ENCODE results near the gene TDO2. TPM values are rescaled to one million over a fixed set of nuclear protein-coding genes. Genes with fewer than 3 reads are reported as not detected.
"Not testable (repeated sequence)": the region's sequence is repeated elsewhere in the genome, so short reads cannot be mapped to it uniquely, and the experiment has no call there.

TDO2 gene
- total and polyA plus RNA-seq, 2 of the 13 experiments (the other 11 are each of a cell fraction or from before 2014, with no cell fraction given), result not detected

DNA sequence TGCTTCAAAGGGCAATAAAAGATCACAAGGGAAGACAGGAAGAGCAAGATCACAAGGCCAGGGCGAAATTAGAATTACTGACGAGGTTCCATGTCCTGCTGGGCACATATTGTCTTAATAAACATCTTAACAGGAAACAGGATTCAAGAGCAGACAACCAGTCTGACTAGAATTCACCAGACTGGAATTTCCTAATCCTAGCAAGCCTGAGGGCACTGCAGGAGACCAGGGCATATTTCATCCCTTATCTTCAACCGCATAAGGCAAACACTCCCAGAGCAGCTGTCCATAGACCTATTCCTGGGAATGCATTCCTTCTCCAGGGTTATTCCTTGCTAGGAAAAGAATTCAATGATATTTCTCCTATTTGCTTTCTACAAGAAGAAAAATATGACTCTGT, 12.4 kb upstream of the TDO2 start (continued):
- TF ChIP-seq, protein P1, sequence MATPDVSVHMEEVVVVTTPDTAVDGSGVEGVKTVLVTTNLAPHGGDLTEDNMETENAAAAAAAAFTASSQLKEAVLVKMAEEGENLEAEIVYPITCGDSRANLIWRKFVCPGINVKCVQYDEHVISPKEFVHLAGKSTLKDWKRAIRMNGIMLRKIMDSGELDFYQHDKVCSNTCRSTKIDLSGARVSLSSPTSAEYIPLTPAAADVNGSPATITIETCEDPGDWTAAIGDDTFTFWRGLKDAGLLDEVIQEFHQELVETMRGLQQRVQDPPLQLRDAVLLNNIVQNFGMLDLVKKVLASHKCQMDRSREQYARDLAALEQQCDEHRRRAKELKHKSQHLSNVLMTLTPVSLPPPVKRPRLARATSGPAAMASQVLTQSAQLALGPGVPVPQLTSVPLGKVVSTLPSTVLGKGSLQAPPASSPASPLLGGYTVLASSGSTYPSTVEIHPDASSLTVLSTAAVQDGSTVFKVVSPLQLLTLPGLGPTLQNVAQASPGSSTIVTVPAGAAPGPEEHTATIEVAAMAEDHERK (CRISPR knock-in tag; IDR thresholded peaks at IDR 0.05; ENCODE audit: low read depth), result no peak
- TF ChIP-seq ZMAT3 (CRISPR knock-in tag; conservative IDR thresholded peaks at IDR 0.05), result no peak

DNA sequence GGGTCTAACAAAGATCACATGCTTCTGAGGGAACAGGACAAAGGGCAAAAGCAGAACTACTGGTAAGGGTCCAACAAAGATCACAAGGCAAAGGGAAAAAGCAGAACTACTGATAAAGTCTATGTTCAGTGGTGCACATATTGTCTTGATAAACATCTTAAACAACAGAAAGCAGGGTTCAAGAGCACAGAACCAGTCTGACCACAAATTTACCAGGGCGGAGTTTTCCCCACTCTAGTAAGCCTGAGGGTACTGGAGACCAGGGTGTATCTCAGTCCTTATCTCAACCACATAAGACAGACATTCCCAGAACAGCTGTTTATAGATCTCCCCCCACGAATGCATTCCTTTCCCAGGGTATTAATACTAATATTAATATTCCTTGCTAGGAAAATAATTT, 5.1 kb upstream of the TDO2 start:
- FAIRE-seq; H3K9ac ChIP-seq (ENCODE audit: insufficient read depth, low read depth, low read length); DNase-seq (ENCODE audit: low spot score); H3K79me2 ChIP-seq (ENCODE audit: insufficient read depth, low read length); in situ Hi-C loops (cut with HindIII; ENCODE audit: extremely low pct_ligation_motif_present, low pct_unique_long_range_greater_than_20kb); CTCF ChIA-PET (ENCODE audit: low intra/inter-chr PET ratio, low total read pairs); H3K9me3 ChIP-seq (ENCODE audit: low read length); ATAC-seq; H3K4me3 ChIP-seq (replicated peaks in 1 of 3; ENCODE audit: insufficient read depth in 1 of 3, low read depth in 2 of 3, low read length in 3 of 3); H2AFZ ChIP-seq (ENCODE audit: low read length); POLR2A ChIA-PET; intact Hi-C loops (cut with micrococcal nuclease; ENCODE audit: unreplicated experiment); H4K20me1 ChIP-seq (ENCODE audit: insufficient read depth, low read length); H3K4me1 ChIP-seq (ENCODE audit: insufficient read depth, low read length); H3K4me2 ChIP-seq (ENCODE audit: low read depth, low read length); BruUV-seq (replicated peaks); H3K27me3 ChIP-seq (ENCODE audit: control insufficient read depth in 1 of 2, insufficient read depth in 2 of 2, low read length in 2 of 2); H3K27ac ChIP-seq (ENCODE audit: extremely low read length, insufficient read depth, low read length); H3K36me3 ChIP-seq (replicated peaks in 1 of 2; ENCODE audit: control insufficient read depth in 1 of 2, insufficient read depth in 2 of 2, low read length in 2 of 2): not testable (repeated sequence)
- 44% methylated on average over 2 of the region's 2 CpGs for WGBS (ENCODE audit: low lambda C conversion rate)

DNA sequence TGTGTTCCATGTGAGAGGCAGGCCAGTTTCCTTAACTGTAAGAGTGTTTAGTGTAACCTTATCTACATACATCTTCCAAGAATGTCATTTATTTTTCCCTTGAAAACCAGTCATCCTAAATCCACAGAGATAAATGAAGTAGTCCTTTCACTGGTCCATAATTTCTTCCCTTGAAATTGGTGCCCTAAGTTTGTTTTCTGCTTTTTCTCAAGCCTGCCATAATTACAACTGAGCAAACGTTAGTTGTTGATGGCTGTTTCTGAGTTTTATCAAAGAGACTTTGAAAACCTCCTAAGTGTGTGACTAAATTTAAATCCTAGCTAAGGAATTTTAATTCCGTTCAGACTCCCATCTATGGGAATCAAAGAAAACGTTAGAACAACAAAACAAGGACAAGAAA, 3.6 kb upstream of the TDO2 start:
- in situ Hi-C loops (cut with HindIII; ENCODE audit: extremely low pct_ligation_motif_present, low pct_unique_long_range_greater_than_20kb) (no loop called here), intact Hi-C loops (cut with micrococcal nuclease; ENCODE audit: unreplicated experiment) (no loop called here)
- Histone ChIP-seq H3K27ac (ENCODE audit: extremely low read length, insufficient read depth, low read length) (no peak overlapping the region), H3K36me3 (replicated peaks in 1 of 2; ENCODE audit: control insufficient read depth in 1 of 2, insufficient read depth in 2 of 2, low read length in 2 of 2) (no peaks in the 10 kb centered on the region), H3K4me3 (replicated peaks in 1 of 3; ENCODE audit: insufficient read depth in 1 of 3, low read depth in 2 of 3, low read length in 3 of 3) (no peak overlapping the region), H3K9ac (ENCODE audit: insufficient read depth, low read depth, low read length) (no peak overlapping the region), H2AFZ (ENCODE audit: low read length) (no peak overlapping the region), H3K4me1 (ENCODE audit: insufficient read depth, low read length) (no peaks in the 10 kb centered on the region), H3K9me3 (ENCODE audit: low read length) (no peaks in the 10 kb centered on the region), H3K27me3 (ENCODE audit: control insufficient read depth in 1 of 2, insufficient read depth in 2 of 2, low read length in 2 of 2) (no peaks in the 10 kb centered on the region), H3K79me2 (ENCODE audit: insufficient read depth, low read length) (no peaks in the 10 kb centered on the region), H3K4me2 (ENCODE audit: low read depth, low read length) (no peak overlapping the region), H4K20me1 (ENCODE audit: insufficient read depth, low read length) (no peaks in the 10 kb centered on the region)
- TF ChIP-seq ZSCAN29 (CRISPR knock-in tag; conservative IDR thresholded peaks at IDR 0.05), result no peak
- TF ChIP-seq TCF7 (IDR thresholded peaks at IDR 0.05; ENCODE audit: low read depth), result no peak
- no peak for TF ChIP-seq NR2F1 (CRISPR knock-in tag; IDR thresholded peaks at IDR 0.05)
- TF ChIP-seq ZNF20 (CRISPR knock-in tag; IDR thresholded peaks at IDR 0.05), result no peak
- TF ChIP-seq, protein P2, sequence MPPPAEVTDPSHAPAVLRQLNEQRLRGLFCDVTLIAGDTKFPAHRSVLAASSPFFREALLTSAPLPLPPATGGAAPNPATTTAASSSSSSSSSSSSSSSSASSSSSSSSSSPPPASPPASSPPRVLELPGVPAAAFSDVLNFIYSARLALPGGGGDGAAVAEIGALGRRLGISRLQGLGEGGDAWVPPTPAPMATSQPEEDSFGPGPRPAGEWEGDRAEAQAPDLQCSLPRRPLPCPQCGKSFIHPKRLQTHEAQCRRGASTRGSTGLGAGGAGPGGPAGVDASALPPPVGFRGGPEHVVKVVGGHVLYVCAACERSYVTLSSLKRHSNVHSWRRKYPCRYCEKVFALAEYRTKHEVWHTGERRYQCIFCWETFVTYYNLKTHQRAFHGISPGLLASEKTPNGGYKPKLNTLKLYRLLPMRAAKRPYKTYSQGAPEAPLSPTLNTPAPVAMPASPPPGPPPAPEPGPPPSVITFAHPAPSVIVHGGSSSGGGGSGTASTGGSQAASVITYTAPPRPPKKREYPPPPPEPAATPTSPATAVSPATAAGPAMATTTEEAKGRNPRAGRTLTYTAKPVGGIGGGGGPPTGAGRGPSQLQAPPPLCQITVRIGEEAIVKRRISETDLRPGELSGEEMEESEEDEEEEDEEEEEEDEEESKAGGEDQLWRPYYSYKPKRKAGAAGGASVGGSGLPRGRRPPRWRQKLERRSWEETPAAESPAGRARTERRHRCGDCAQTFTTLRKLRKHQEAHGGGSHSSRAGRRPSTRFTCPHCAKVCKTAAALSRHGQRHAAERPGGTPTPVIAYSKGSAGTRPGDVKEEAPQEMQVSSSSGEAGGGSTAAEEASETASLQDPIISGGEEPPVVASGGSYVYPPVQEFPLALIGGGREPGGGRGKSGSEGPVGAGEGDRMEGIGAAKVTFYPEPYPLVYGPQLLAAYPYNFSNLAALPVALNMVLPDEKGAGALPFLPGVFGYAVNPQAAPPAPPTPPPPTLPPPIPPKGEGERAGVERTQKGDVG (CRISPR knock-in tag; IDR thresholded peaks at IDR 0.05; ENCODE audit: borderline replicate concordance), result no peak
- TF ChIP-seq, protein P3, sequence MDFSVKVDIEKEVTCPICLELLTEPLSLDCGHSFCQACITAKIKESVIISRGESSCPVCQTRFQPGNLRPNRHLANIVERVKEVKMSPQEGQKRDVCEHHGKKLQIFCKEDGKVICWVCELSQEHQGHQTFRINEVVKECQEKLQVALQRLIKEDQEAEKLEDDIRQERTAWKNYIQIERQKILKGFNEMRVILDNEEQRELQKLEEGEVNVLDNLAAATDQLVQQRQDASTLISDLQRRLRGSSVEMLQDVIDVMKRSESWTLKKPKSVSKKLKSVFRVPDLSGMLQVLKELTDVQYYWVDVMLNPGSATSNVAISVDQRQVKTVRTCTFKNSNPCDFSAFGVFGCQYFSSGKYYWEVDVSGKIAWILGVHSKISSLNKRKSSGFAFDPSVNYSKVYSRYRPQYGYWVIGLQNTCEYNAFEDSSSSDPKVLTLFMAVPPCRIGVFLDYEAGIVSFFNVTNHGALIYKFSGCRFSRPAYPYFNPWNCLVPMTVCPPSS (IDR thresholded peaks at IDR 0.05), result no peak
- ATAC-seq (no peak), FAIRE-seq (no peak), DNase-seq (ENCODE audit: low spot score) (no peak)
- BruUV-seq (replicated peaks), result no TSS peak
- WGBS (ENCODE audit: low lambda C conversion rate), result 26% methylated on average over 3 of the region's 3 CpGs
- ChIA-PET CTCF (ENCODE audit: low intra/inter-chr PET ratio, low total read pairs) (no interaction called here), POLR2A (no interaction called here)

Measured in HepG2 (cell line).